K562 (cell line): ENCODE data around the gene CRELD2. TPM values are rescaled to one million over a fixed set of nuclear protein-coding genes. Genes with fewer than 3 reads are reported as not detected.
A peak's percentile ranks its signal among the peaks of the same experiment; 100 is the strongest.

ENCODE experiments used
- ATAC-seq: fragments of 200-7000 bp; cut with Tn5 transposase; 3 replicates; pipeline ENCODE4 v1.9.1; 2020; ENCODE audit warnings: moderate library complexity
- BruUV-seq: library from RNA; stranded (reverse); fragments of 400-500 nt; replicated peaks from 2 replicates; lab custom pipeline; 2021; lab: Mats Ljungman, UMichigan
- CTCF ChIA-PET: fragments of 300-600 bp; formaldehyde crosslinking; extraction: SDS; loops from one replicate; lab custom pipeline; 2021; ENCODE audit warnings: low intra/inter-chr PET ratio; lab: Yijun Ruan, JAX
- POLR2A ChIA-PET: fragments of 300-600, 350-650 bp; sonication (Branson Sonifier 250); formaldehyde crosslinking; extraction: SDS; loops from one replicate; lab custom pipeline; 2021; ENCODE audit warnings: antibody characterized with exemption, inconsistent platforms; lab: Yijun Ruan, JAX
- DNase-seq, 4 experiments: peaks; one replicate each; pipeline versions ENCODE4 v3.0.0 to v3.0.0-alpha.2; 2011 to 2018; ENCODE audit warnings: low spot score in 3 of 4, mixed read lengths in 3 of 4; ENCODE audit errors: extremely low read depth in 1 of 4
- FAIRE-seq: peaks from 2 replicates; lab custom pipeline; 2011; peaks lifted over from hg19 to GRCh38; lab: Jason Lieb, UNC
- H2AFZ ChIP-seq: 2 replicates; pipeline ENCODE4 v1.6.0; 2011; ENCODE audit warnings: low read depth, low read length, control low read depth, inconsistent platforms
- H3K27ac ChIP-seq: fragments of 200-600 bp; 3 replicates; pipeline ENCODE4 v1.8.0; 2011; ENCODE audit warnings: low read depth, mild to moderate bottlenecking, control low read depth, inconsistent platforms, low read length, moderate library complexity, mixed read lengths; ENCODE audit errors: extremely low read depth
- H3K27me3 ChIP-seq, 2 experiments: fragments of 300-600 bp in 1 of 2; 2 replicates in 1 of 2; 3 replicates in 1 of 2; pipeline versions ENCODE4 v1.6.0 to v1.8.0; 2011; ENCODE audit warnings: inconsistent platforms in 2 of 2, low read length in 2 of 2, mild to moderate bottlenecking in 1 of 2, mixed read lengths in 1 of 2, moderate library complexity in 1 of 2; ENCODE audit not compliant: control insufficient read depth in 2 of 2, insufficient read depth in 2 of 2
- H3K36me3 ChIP-seq: fragments of 300-600 bp; 3 replicates; pipeline ENCODE4 v1.8.0; 2011; ENCODE audit warnings: mild to moderate bottlenecking, low read length, inconsistent platforms; ENCODE audit not compliant: control insufficient read depth, insufficient read depth
- H3K4me1 ChIP-seq, 2 experiments: fragments of 200-600 bp in 1 of 2; replicated peaks in 1 of 2; 2 replicates in 1 of 2; 3 replicates in 1 of 2; pipeline versions ENCODE4 v1.5.1 to v1.8.0; 2011; ENCODE audit warnings: inconsistent platforms in 2 of 2, low read length in 2 of 2, mild to moderate bottlenecking in 1 of 2, mixed read lengths in 1 of 2, moderate library complexity in 1 of 2; ENCODE audit not compliant: control insufficient read depth in 2 of 2, insufficient read depth in 2 of 2
- H3K4me2 ChIP-seq: 2 replicates; pipeline ENCODE4 v1.6.1; 2011; ENCODE audit warnings: low read length, control low read depth, inconsistent platforms, mixed read lengths; ENCODE audit not compliant: insufficient read depth
- H3K4me3 ChIP-seq: fragments of 200-600 bp; sonication (generic), shearing (Covaris generic); 2 replicates; pipeline ENCODE4 v1.5.1; 2016; ENCODE audit warnings: control low read depth, inconsistent platforms
- H3K79me2 ChIP-seq: fragments of 200-600 bp; 3 replicates; pipeline ENCODE4 v1.8.0; 2011; ENCODE audit warnings: low read length, inconsistent platforms; ENCODE audit not compliant: control insufficient read depth, insufficient read depth
- H3K9ac ChIP-seq, 2 experiments: 2 replicates each; pipeline versions ENCODE4 v1.6.0 to v1.6.1; 2011; ENCODE audit warnings: low read depth in 2 of 2, low read length in 2 of 2, control low read depth in 1 of 2, inconsistent platforms in 1 of 2, mild to moderate bottlenecking in 1 of 2, mixed read lengths in 1 of 2; ENCODE audit not compliant: insufficient read depth in 1 of 2
- H3K9me1 ChIP-seq: one replicate; pipeline ENCODE4 v1.6.0; 2011; ENCODE audit warnings: inconsistent platforms, mild to moderate bottlenecking, low read length, moderate library complexity; ENCODE audit not compliant: control insufficient read depth, insufficient read depth
- H3K9me3 ChIP-seq: replicated peaks from 2 replicates; pipeline ENCODE4 v1.5.1; 2011; ENCODE audit warnings: low read depth, low read length, inconsistent platforms; ENCODE audit not compliant: control insufficient read depth, insufficient read depth
- H4K20me1 ChIP-seq: replicated peaks from 2 replicates; pipeline ENCODE4 v1.6.1; 2011; ENCODE audit warnings: low read length, inconsistent platforms, mixed read lengths; ENCODE audit not compliant: control insufficient read depth, insufficient read depth
- ATF6 ChIP-seq: sonication (generic); formaldehyde crosslinking; IDR thresholded peaks from 2 replicates; pipeline ENCODE4 v1.4.0; 2020; ENCODE audit warnings: mild to moderate bottlenecking, missing genetic modification reagents
- DNMT1 ChIP-seq: fragments of 450-650 bp; IDR thresholded peaks from 2 replicates; pipeline ENCODE4 v1.6.1; 2016; ENCODE audit warnings: antibody characterized with exemption, mild to moderate bottlenecking
- FIP1L1 ChIP-seq: fragments of 200-400 bp; formaldehyde crosslinking; IDR thresholded peaks from 2 replicates; pipeline ENCODE4 v1.6.1; 2018; ENCODE audit warnings: mild to moderate bottlenecking, low read depth, low read length; ENCODE audit not compliant: poor library complexity, severe bottlenecking
- HNRNPH1 ChIP-seq: fragments of 200-400 bp; formaldehyde crosslinking; optimal IDR thresholded peaks from 2 replicates; pipeline ENCODE3; 2017; ENCODE audit warnings: low read depth, mild to moderate bottlenecking, low read length, moderate library complexity
- NBN ChIP-seq: fragments of 450-650 bp; IDR thresholded peaks from 2 replicates; pipeline ENCODE4 v1.6.1; 2016; ENCODE audit warnings: low read depth, mild to moderate bottlenecking
- PBX2 ChIP-seq, 2 experiments: IDR thresholded peaks in 1 of 2; conservative IDR thresholded peaks in 1 of 2; 2 replicates each; pipeline ENCODE4 v1.6.1; 2016; ENCODE audit warnings: low read depth in 2 of 2, mild to moderate bottlenecking in 1 of 2, missing compliant biosample characterization in 1 of 2, missing genetic modification characterization in 1 of 2, moderate library complexity in 1 of 2
- TOE1 ChIP-seq, 2 experiments: fragments of 450-650 bp in 1 of 2; sonication (generic) in 1 of 2; formaldehyde crosslinking in 1 of 2; IDR thresholded peaks; 2 replicates each; pipeline versions ENCODE4 v1.7.1 to v1.8.0; 2016 to 2022; ENCODE audit warnings: borderline replicate concordance in 2 of 2, mild to moderate bottlenecking in 2 of 2, antibody characterized with exemption in 1 of 2, inconsistent platforms in 1 of 2, low read depth in 1 of 2, missing genetic modification reagents in 1 of 2, moderate library complexity in 1 of 2
- ZBTB43 ChIP-seq: sonication (generic); formaldehyde crosslinking; IDR thresholded peaks from 2 replicates; pipeline ENCODE4 v1.8.0; 2023; ENCODE audit warnings: mild to moderate bottlenecking, missing genetic modification reagents
- WGBS: fragments of 100-300 bp; shearing (Covaris generic); methylation state at CpG from one replicate; pipeline ENCODE4 v1.1.6; 2016; ENCODE audit warnings: low coverage, mixed read lengths; ENCODE audit not compliant: insufficient coverage; ENCODE audit errors: missing lambda C conversion rate; 5-methylcytosine and 5-hydroxymethylcytosine counted together
- in situ Hi-C: fragments of 300-500 bp; cut with MboI; formaldehyde crosslinking; loops from 4 replicates; pipeline ENCODE4 v1.15.0; 2018; ENCODE audit warnings: inconsistent platforms, mixed read lengths
- intact Hi-C: fragments of 100-400 bp; cut with micrococcal nuclease; formaldehyde crosslinking; loops from 2 replicates; pipeline ENCODE4 v1.14.2; 2022
- polyA plus RNA-seq, 8 experiments: library from polyadenylated mRNA; depleted of rRNA in 4 of 8; stranded (reverse) in 5 of 8; unstranded in 3 of 8; fragments of >200 nt; fragmentation: Nextera tagmentation in 2 of 8; fragmentation: Illumina TruSeq in 1 of 8; extraction: Ambion mirVana in 2 of 8; extraction: Trizol in 1 of 8; gene quantifications; 2 replicates each; pipeline versions ENCODE4 v1.2.1 to v1.2.3, GENCODE V29; 2011 to 2014; ENCODE audit warnings: inconsistent platforms in 1 of 8, missing spikeins in 1 of 8
- total RNA-seq, 7 experiments: library from RNA; depleted of rRNA in 6 of 7; stranded (reverse); fragments of >200 nt in 6 of 7; fragmentation: Illumina TruSeq in 2 of 7; extraction: Trizol in 2 of 7; gene quantifications; 2 replicates each; pipeline versions ENCODE4 v1.2.1 to v1.2.3, GENCODE V29; 2011 to 2021; ENCODE audit warnings: low replicate concordance in 1 of 7

The CRELD2 gene
- total and polyA plus RNA-seq, 9 of the 15 experiments (the other 6 are each of a cell fraction or from before 2014, with no cell fraction given): 0.96 to 25.3 (median 8.8) TPM

GRCh38 chr22:49963647-49964026, 45.2 kb downstream of the CRELD2 start:
- Histone ChIP-seq H3K4me1 (peaks cover 32 to 89% of the 10 kb centered on the region in 2 experiments), H3K27ac (no peak overlapping the region)
- FAIRE-seq (no peak), ATAC-seq (no peak)
- WGBS: 53% methylated on average over 4 of the region's 6 CpGs
- CTCF ChIA-PET: no interaction called here
- no peak for TF ChIP-seq ATF6 (CRISPR knock-in tag)
- no peak for TF ChIP-seq FIP1L1
- no peak for TF ChIP-seq ZBTB43 (CRISPR knock-in tag)
- no peak for TF ChIP-seq TOE1 (IDR thresholded peaks at IDR 0.05; ENCODE audit: borderline replicate concordance)
- no peak for TF ChIP-seq TOE1 (CRISPR knock-in tag; IDR thresholded peaks at IDR 0.05; ENCODE audit: borderline replicate concordance, low read depth)
- TF ChIP-seq NBN: no peak
- no peak for TF ChIP-seq PBX2 (CRISPR knock-in tag; IDR thresholded peaks at IDR 0.05; ENCODE audit: low read depth)
- TF ChIP-seq PBX2 (tag; conservative IDR thresholded peaks at IDR 0.05; ENCODE audit: low read depth): no peak
- TF ChIP-seq HNRNPH1: no peak
- TF ChIP-seq DNMT1: no peak
- TF ChIP-seq, all 486 proteins: peak for 0
- no peak overlapping the region for H3K4me2 ChIP-seq
- H2AFZ ChIP-seq: no peak overlapping the region
- intact Hi-C loops (no loop called here), in situ Hi-C loops (no loop called here)
- peak overlapping the region in 1 of 2 experiments; percentile 26; a peak in 1 of 4 replicates for H3K9ac ChIP-seq
- POLR2A ChIA-PET: no interaction called here
- no peaks in the 10 kb centered on the region for H3K9me3 ChIP-seq
- H3K27me3 ChIP-seq: no peaks in the 10 kb centered on the region
- H3K4me3 ChIP-seq: no peak overlapping the region
- H4K20me1 ChIP-seq: peaks cover 15% of the 10 kb centered on the region
- no peak for DNase-seq
- no peaks in the 10 kb centered on the region for H3K9me1 ChIP-seq
- no TSS peak for BruUV-seq
- H3K79me2 ChIP-seq: peaks cover 43% of the 10 kb centered on the region
- peaks cover 34% of the 10 kb centered on the region; the same call in 1 of the 3 replicates for H3K36me3 ChIP-seq
